T-helper 1 cell treated with Interleukin-12 subunit alpha and Interleukin-12 subunit beta and Interleukin-4 antibody, amounts not matched to agents 30 μg/mL and 1 μg/mL, for 36 hours (primary cell): ENCODE data around the gene PAQR6.

Experiments
- H3K27ac Mint-ChIP-seq: one replicate; pipeline ENCODE4 v1.8.0; 2021; ENCODE audit warnings: mild to moderate bottlenecking, mixed read lengths
- H3K27me3 Mint-ChIP-seq: one replicate; pipeline ENCODE4 v1.8.0; 2021; ENCODE audit warnings: low read depth, mixed read lengths
- H3K36me3 Mint-ChIP-seq: one replicate; pipeline ENCODE4 v1.8.0; 2021; ENCODE audit warnings: low read depth, mixed read lengths
- H3K4me1 Mint-ChIP-seq: one replicate; pipeline ENCODE4 v1.8.0; 2021; ENCODE audit warnings: low read depth, mixed read lengths
- H3K4me3 Mint-ChIP-seq: one replicate; pipeline ENCODE4 v1.8.0; 2021; ENCODE audit warnings: mild to moderate bottlenecking, moderate library complexity, mixed read lengths
- H3K9me3 Mint-ChIP-seq: one replicate; pipeline ENCODE4 v1.8.0; 2021; ENCODE audit warnings: mixed read lengths

The PAQR6 gene, protein sequence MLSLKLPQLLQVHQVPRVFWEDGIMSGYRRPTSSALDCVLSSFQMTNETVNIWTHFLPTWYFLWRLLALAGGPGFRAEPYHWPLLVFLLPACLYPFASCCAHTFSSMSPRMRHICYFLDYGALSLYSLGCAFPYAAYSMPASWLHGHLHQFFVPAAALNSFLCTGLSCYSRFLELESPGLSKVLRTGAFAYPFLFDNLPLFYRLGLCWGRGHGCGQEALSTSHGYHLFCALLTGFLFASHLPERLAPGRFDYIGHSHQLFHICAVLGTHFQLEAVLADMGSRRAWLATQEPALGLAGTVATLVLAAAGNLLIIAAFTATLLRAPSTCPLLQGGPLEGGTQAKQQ

DNA sequence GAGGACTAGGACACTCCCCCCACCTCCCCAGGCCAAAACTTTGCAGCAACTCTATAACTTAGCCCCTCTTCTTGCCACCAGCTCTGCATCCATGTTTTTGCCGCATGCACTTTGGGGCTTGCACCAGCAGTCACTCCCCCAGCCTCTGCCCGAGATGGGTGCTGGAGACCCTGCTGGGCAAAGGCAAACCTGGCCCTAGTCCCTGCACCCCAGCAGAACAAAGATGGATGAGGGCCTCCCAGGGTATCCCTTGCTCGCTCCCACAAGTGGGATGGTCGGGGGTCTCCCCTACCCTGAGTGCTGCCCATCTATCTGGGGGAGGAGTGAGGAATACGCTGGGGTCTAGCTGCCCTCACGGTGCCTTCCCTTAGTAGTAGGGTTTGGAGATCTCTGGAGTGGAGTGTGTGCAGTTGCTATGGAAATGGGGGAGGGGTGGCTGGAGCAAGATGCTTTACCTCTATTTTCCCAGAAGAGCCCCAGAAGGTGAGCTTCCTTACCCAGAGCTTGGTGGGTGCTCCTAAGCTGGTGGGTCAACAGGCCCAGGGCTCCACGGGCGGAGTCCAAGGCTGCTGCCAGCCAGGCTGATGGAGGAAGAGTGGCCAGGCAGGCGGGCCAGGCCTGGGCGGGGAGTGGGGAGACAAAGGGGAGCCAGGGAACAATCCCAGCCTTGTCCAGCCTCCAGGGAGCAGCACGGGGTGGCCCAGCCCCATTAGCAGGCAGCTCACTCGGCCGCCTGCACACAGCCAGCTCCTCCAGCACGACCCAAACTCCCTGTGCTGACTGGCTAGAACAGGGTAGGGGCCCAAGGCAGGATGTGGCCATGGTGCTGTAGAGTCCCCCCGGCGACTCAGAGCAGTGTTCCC lies at the start of gene PAQR6:
Gene PAQR6 (minus strand): TSS at position 597 of the 863 bp plus-strand sequence. CDS start 1,325 bp downstream, outside the sequence.
- peaks cover 8% of the 10 kb centered on the region for H3K4me1 Mint-ChIP-seq
- H3K36me3 Mint-ChIP-seq = peaks cover 9% of the 10 kb centered on the region
- no peaks in the 10 kb centered on the region for H3K9me3 Mint-ChIP-seq
- no peaks in the 10 kb centered on the region for H3K27me3 Mint-ChIP-seq
- no peak within 1 kb of the TSS for H3K4me3 Mint-ChIP-seq
- no peak within 1 kb of the TSS for H3K27ac Mint-ChIP-seq

DNA sequence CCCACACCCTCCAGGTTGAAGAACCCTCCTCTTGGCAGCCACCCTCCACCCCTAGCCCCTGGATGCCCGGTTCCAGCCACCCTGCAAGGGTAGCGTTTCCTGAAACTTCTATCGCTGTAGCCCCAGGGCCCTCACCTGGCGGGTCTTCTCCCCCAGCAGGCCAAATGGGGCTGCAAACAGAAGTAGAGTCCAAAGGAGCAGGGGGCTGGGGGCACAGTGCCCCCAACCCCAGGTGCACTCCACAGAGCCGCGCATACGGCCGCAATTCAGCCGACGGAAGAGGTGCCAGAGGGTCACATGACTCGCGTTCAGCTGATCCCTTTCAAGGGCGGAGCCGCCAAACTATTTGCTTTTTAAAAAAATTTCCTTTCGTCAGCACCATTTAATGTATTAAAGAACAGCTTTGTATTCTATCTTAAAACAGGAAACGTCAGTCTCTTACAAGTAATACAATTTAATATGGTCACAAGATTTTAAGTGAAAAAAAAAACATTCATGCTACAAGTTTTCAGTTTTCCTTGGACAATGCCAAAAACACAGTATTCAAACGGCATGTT lies 47.6 kb upstream of the PAQR6 start, which contains the start of gene GLMP:
Gene GLMP (minus strand): TSS at position 289 of the 557 bp plus-strand sequence. CDS start 34 bp downstream, at position 255.
- H3K4me1 Mint-ChIP-seq = peaks cover 15% of the 10 kb centered on the region
- peak within 1 kb of the TSS; percentile 82 for H3K27ac Mint-ChIP-seq
- H3K36me3 Mint-ChIP-seq = peaks cover 6% of the 10 kb centered on the region
- H3K27me3 Mint-ChIP-seq = no peaks in the 10 kb centered on the region
- H3K9me3 Mint-ChIP-seq = no peaks in the 10 kb centered on the region
- H3K4me3 Mint-ChIP-seq = peak within 1 kb of the TSS; percentile 94

DNA sequence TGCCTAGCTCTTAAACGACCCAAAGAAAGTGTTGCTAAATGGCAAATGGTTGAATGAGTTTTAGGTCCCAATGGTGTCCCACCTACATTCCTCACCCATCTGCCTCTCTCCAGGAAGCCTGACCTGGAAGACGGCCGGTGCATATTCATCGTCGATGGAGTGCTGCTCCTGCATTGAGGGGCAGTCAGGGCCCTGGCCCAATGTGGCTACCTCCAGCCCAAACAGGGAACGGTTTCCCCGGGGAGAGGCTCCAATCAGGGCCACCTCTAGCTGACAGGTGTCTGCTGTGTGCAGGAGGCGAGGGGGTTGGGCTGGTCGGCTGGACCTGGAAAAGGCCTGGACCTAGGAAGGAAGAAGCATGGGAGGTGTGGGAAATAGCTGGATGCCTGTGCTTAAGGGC lies 46.0 kb upstream of the PAQR6 start:
- peaks cover 15% of the 10 kb centered on the region for H3K4me1 Mint-ChIP-seq
- H3K9me3 Mint-ChIP-seq = no peaks in the 10 kb centered on the region
- no peak overlapping the region for H3K27ac Mint-ChIP-seq
- no peak overlapping the region for H3K4me3 Mint-ChIP-seq
- no peaks in the 10 kb centered on the region for H3K27me3 Mint-ChIP-seq
- peaks cover 10% of the 10 kb centered on the region for H3K36me3 Mint-ChIP-seq

DNA sequence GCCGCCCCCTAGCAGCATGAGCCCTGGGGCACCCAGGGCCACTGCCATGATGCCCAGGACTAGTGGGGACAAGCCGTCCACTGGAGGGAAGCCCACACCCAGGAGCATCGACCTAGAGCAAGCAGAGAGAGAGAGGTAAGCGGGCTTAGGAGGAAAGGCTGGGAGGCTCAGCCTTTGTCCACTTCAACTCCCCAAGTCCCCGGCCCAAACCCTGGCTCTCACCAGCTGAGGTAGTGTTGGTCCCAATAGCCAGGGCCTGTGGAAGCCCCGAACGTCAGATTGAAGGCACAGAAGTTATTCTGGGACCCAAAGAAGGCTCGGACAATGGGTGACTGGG lies 45.2 kb upstream of the PAQR6 start:
- H3K9me3 Mint-ChIP-seq = no peaks in the 10 kb centered on the region
- H3K4me3 Mint-ChIP-seq = no peak overlapping the region
- peaks cover 13% of the 10 kb centered on the region for H3K36me3 Mint-ChIP-seq
- H3K27ac Mint-ChIP-seq = no peak overlapping the region
- H3K4me1 Mint-ChIP-seq = peaks cover 15% of the 10 kb centered on the region
- no peaks in the 10 kb centered on the region for H3K27me3 Mint-ChIP-seq

DNA sequence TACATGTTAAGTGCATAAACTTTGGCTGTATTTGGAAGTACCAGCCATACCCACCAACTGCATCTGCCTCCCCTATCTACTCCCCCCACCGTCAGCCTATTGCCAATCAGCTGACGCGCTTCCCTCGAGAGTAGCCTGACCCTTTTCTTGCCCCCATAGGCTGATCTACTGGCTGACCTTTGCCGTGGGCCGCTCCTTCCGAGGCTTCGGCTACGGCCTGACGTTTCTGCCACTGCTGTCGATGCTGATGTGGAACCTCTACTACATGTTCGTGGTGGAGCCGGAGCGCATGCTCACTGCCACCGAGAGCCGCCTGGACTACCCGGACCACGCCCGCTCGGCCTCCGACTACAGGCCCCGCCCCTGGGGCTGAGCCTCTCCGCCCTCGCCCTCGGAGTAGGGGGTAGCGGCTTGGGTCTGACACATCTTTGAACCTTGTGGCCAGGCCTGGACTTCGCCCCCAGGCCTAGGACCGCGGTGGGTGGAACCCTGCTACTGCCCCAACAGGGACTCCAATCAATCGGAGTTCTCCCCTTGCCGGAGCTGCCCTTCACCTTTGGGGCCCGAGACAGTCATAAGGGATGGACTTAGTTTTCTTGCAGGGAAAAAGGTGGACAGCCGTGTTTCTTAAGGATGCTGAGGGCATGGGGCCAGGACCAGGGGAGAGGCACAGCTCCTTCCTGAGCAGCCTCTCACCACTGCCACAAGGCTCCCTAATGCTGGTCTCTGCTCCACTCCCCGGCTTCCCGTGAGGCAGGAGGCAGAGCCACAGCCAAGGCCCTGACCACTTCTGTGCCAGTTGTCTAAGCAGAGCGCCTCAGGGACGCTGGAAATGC lies 43.6 kb upstream of the PAQR6 start:
- Mint-ChIP-seq H3K27ac (no peak overlapping the region), H3K4me1 (peaks cover 15% of the 10 kb centered on the region), H3K9me3 (no peaks in the 10 kb centered on the region)

DNA sequence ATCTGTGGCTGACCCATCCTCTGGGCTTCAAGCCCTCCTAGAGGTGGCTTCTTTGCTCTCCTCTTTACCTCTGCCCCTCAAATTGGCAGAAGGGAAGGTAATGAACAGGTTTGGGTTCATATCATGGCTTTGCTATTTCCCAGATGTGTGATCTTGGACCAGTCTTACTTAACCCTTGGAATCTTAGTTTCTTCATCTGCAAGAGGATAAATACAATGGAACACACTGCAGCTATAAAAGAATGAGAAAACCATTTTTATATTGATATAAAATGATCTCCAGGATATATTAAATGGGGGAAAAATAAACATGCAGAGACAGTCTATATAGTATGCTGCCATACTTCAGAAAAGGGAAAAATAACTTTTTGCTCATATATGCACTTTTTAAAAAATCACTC lies 42.0 kb upstream of the PAQR6 start:
- H3K4me1 Mint-ChIP-seq = peaks cover 7% of the 10 kb centered on the region
- H3K36me3 Mint-ChIP-seq = peaks cover 13% of the 10 kb centered on the region
- no peak overlapping the region for H3K4me3 Mint-ChIP-seq
- H3K27ac Mint-ChIP-seq = no peak overlapping the region
- H3K27me3 Mint-ChIP-seq = no peaks in the 10 kb centered on the region
- no peaks in the 10 kb centered on the region for H3K9me3 Mint-ChIP-seq

More for the DNA sequence above, 43.6 kb upstream of the PAQR6 start:
- no peaks in the 10 kb centered on the region for H3K27me3 Mint-ChIP-seq
- H3K36me3 Mint-ChIP-seq = peaks cover 13% of the 10 kb centered on the region
- peak overlapping the region; percentile 61 for H3K4me3 Mint-ChIP-seq

DNA sequence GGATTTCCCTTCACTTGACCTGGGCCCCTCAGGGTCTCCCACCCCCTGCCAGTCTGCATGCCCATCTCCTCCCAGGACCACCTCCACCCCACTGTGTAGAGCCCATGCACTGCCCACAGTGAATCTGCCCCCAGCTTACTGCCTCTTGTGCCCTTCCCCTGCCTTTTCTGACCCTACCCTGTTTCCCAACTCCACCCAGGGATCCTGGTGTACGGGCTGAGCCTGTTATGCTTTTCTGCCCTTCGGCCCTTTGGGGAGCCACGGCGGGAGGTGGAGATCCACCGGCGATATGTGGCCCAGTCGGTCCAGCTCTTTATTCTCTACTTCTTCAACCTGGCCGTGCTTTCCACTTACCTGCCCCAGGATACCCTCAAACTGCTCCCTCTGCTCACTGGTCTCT lies 38.2 kb upstream of the PAQR6 start:
- Mint-ChIP-seq H3K4me1 (peaks cover 15% of the 10 kb centered on the region), H3K27me3 (no peaks in the 10 kb centered on the region), H3K36me3 (peaks cover 13% of the 10 kb centered on the region), H3K9me3 (no peaks in the 10 kb centered on the region), H3K27ac (no peak overlapping the region), H3K4me3 (no peak overlapping the region)

DNA sequence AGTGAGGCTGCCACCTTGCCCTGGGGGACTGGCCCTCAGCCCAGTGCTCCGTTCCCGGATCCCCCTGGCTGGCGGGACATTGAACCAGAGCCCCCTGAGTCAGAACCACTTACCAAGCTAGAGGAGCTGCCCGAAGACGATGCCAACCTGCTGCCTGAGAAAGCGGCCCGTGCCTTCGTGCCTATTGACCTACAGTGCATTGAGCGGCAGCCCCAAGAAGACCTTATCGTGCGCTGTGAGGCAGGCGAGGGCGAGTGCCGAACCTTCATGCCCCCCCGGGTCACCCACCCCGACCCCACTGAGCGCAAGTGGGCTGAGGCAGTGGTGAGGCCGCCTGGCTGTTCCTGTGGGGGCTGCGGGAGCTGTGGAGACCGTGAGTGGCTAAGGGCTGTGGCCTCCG lies 37.6 kb upstream of the PAQR6 start:
- peaks cover 20% of the 10 kb centered on the region for H3K4me1 Mint-ChIP-seq
- no peaks in the 10 kb centered on the region for H3K27me3 Mint-ChIP-seq
- no peak overlapping the region for H3K4me3 Mint-ChIP-seq
- peaks cover 13% of the 10 kb centered on the region for H3K36me3 Mint-ChIP-seq
- H3K27ac Mint-ChIP-seq = no peak overlapping the region
- H3K9me3 Mint-ChIP-seq = no peaks in the 10 kb centered on the region

DNA sequence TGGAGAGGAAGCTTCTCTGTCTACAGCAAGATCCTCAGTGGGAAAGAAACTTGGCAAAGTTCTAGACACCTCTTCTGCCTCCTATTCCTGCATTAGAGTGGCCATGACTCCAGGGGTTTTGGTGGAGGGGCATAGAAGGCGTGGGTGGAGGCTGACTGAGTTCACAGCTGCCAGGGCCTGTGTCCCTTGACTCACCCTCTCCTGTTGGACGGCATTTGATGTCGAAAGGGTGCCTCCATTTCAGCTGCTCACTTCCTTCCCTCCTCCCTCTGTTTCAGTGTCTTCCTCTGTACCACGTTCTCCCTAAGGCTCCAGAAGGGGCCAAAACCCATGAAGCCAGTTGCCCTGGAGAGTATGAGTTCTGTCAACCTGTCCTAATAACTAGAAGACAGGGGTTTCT lies 36.9 kb upstream of the PAQR6 start:
- H3K27ac Mint-ChIP-seq = peak overlapping the region; percentile 53
- no peaks in the 10 kb centered on the region for H3K9me3 Mint-ChIP-seq
- H3K27me3 Mint-ChIP-seq = no peaks in the 10 kb centered on the region
- peaks cover 12% of the 10 kb centered on the region for H3K36me3 Mint-ChIP-seq
- H3K4me1 Mint-ChIP-seq = peaks cover 25% of the 10 kb centered on the region
- H3K4me3 Mint-ChIP-seq = no peak overlapping the region

DNA sequence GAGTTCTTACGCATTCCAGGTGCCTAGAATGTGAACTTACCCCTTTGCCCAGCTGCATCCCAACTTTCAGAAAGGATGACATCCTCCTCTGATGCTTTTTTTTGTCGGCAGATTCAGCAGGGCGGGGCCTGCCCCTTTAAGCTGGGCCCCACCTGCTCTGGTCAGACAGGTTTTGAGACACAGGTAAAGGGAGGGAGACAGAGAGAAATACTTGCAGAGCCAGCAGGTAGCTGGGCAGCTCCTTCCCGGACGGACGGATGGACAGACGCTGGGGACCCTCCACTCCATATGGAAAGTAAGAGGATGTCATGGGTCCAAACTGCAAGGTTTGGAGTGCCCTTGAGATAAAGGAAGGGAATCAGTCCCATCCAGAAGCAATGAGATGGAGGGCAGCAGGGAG lies 36.3 kb upstream of the PAQR6 start, which contains the start of gene TMEM79:
Gene TMEM79 (plus strand): TSS at position 214 of the 400 bp plus-strand sequence. CDS start 902 bp downstream, outside the sequence.
- Mint-ChIP-seq H3K4me3 (peak within 1 kb of the TSS; percentile 93), H3K36me3 (peaks cover 9% of the 10 kb centered on the region), H3K27me3 (no peaks in the 10 kb centered on the region), H3K4me1 (peaks cover 25% of the 10 kb centered on the region), H3K9me3 (no peaks in the 10 kb centered on the region), H3K27ac (peak within 1 kb of the TSS; percentile 94)

DNA sequence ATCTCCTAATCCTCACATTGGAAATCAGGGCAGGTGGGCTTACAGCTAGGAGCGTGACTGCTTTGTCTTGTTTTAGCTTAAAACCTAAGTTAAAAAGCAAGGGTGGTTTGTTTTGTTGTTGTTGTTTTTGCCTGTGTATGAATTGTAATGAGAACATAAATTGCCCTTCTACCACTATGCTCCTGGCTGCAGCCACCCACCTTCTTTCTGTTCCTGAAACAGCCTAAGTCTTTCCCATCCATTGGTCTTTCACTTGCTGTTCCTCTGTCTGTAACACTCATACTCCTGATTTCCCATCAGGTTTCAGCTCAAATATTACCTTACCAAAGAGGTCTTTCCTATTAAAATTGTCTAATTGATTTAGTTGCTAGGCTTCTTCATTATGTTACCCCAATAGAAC lies 35.7 kb upstream of the PAQR6 start:
- Mint-ChIP-seq H3K9me3 (no peaks in the 10 kb centered on the region), H3K36me3 (peaks cover 7% of the 10 kb centered on the region), H3K27ac (no peak overlapping the region), H3K4me1 (peaks cover 25% of the 10 kb centered on the region), H3K27me3 (no peaks in the 10 kb centered on the region), H3K4me3 (peak overlapping the region; percentile 93)

DNA sequence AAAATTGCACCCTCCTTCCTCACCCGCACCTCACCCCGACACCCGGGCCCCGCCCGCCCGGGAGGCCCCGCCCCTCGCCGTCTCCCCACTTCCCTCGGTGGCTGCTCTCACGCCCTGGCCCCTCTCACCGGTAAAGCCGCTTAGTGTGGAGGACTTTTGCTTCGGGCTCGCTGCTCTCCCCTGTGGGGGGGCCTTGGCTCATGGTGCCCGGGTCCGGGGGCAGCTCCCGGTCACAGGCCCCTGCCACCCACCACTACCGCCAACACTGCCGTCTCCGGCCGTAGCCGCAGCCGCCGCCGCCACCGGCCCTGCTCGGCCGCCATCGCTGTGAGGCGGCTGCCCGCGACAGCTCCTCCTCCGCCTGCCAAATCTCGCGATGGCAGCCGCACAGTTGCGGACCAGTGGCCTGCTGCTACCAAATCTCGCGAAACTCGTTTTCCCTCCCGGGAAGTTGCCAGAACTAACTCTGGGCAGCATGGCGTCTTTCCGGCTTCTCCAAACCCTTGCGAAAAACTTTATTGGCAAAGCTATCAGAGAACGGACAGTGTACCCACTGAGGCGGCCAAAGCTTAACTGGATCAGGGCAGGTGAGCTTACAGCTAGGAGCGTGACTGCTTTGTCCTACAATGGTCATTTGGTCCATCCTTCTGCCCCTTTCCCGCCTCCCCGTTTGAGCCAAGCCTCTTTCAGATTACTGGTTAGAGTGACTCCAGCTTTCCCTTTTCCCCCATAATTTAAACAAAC lies 34.8 kb upstream of the PAQR6 start, which contains the start of gene SMG5:
Gene SMG5 (minus strand): TSS at position 347 of the 744 bp plus-strand sequence. CDS start 145 bp downstream, at position 202.
- Mint-ChIP-seq H3K9me3 (no peaks in the 10 kb centered on the region), H3K27ac (peak within 1 kb of the TSS; percentile 94), H3K4me3 (peak within 1 kb of the TSS; percentile 93), H3K27me3 (no peaks in the 10 kb centered on the region), H3K4me1 (peaks cover 26% of the 10 kb centered on the region), H3K36me3 (peaks cover 15% of the 10 kb centered on the region)

DNA sequence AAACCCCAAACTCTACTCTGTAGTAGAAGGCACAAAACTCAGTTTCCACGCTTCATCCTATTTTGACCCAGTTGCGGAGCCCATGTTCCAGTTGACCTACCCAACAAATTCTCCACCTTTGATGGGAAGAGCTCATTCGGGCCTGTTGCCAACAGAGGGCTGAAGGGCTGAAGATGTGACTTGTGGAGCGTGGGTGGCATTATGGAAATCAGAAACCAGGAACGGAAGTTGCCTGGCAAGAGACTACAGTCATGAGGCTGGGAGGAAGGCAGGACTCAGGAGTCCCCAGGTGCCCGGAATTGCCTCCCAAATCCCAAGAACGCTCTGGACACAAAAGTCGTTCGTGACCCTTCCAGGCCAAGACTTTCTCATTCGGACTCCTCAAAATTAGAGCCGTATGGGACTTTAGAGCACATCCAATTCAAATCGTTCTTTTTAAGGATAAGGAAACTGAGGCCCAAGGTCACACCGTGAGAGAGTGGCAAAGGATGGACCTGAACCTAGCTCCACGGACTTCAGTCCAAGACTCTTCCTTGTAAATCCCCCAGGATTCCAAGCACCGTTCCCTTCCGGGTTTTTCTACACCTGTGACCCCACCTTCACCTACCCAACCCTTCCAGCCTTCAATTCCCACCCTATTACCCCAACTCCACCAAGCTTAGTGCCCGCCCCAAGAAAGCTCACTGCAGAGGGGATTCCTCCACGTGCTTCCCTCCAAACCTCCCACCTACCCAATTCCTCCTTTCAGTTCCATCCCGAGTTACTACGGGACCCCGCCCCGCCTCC lies 34.0 kb upstream of the PAQR6 start:
- peak overlapping the region; percentile 93 for H3K4me3 Mint-ChIP-seq
- H3K36me3 Mint-ChIP-seq = peaks cover 19% of the 10 kb centered on the region
- peaks cover 26% of the 10 kb centered on the region for H3K4me1 Mint-ChIP-seq
- H3K9me3 Mint-ChIP-seq = no peaks in the 10 kb centered on the region
- H3K27me3 Mint-ChIP-seq = no peaks in the 10 kb centered on the region
- H3K27ac Mint-ChIP-seq = peak overlapping the region; percentile 94
